CD4-positive, alpha-beta T cell treated with Interleukin-15 for 4 hours (primary cell): Measurements from ENCODE around the gene KRTAP4-6.
"Not testable (repeated sequence)": the region's sequence is repeated elsewhere in the genome, so short reads cannot be mapped to it uniquely, and the experiment has no call there.

ENCODE experiments used
- DNase-seq: peaks from one replicate; pipeline ENCODE4 v3.0.0-alpha.2; 2020; ENCODE audit warnings: low spot score

Gene KRTAP4-6

GRCh38 chr17:41140360-41141131 is at the start of gene KRTAP4-6:
TSS of gene KRTAP4-6 (minus strand) at chr17:41140544. CDS start at chr17:41140487, 57 bp downstream.
- DNase-seq = no peak

- DNase-seq = not testable (repeated sequence)
Measured at GRCh38 chr17:41189837-41190318, 49.5 kb upstream of the KRTAP4-6 start, which contains the start of gene KRTAP9-1. TSS of gene KRTAP9-1 (plus strand) at chr17:41189887. CDS start at chr17:41189887, 0 bp downstream.

GRCh38 chr17:41186872-41187271 is 46.5 kb upstream of the KRTAP4-6 start:
- no peak for DNase-seq

GRCh38 chr17:41185001-41185400 is 44.7 kb upstream of the KRTAP4-6 start:
- DNase-seq = no peak

GRCh38 chr17:41184480-41184961 is 44.2 kb upstream of the KRTAP4-6 start, which contains the start of gene KRTAP4-1:
TSS of gene KRTAP4-1 (minus strand) at chr17:41184911. CDS start at chr17:41184854, 57 bp downstream.
- no peak for DNase-seq

- DNase-seq = no peak
Measured at GRCh38 chr17:41178843-41179616, 38.7 kb upstream of the KRTAP4-6 start.

GRCh38 chr17:41178341-41178740 is 38.0 kb upstream of the KRTAP4-6 start:
- no peak for DNase-seq

GRCh38 chr17:41177727-41178271 is 37.5 kb upstream of the KRTAP4-6 start, which contains the start of gene KRTAP4-2:
TSS of gene KRTAP4-2 (minus strand) at chr17:41178221. CDS start at chr17:41178164, 57 bp downstream.
- no peak for DNase-seq

- no peak for DNase-seq
Measured at GRCh38 chr17:41176744-41177387, 36.5 kb upstream of the KRTAP4-6 start.

GRCh38 chr17:41171886-41172285 is 31.5 kb upstream of the KRTAP4-6 start:
- no peak for DNase-seq

GRCh38 chr17:41168121-41168520 is 27.8 kb upstream of the KRTAP4-6 start, which contains the start of gene KRTAP4-3:
TSS of gene KRTAP4-3 (minus strand) at chr17:41168221. CDS start at chr17:41168172, 49 bp downstream.
- no peak for DNase-seq

- no peak for DNase-seq
Measured at GRCh38 chr17:41167561-41167960, 27.2 kb upstream of the KRTAP4-6 start.

- DNase-seq = no peak
Measured at GRCh38 chr17:41163828-41164227, 23.5 kb upstream of the KRTAP4-6 start.

GRCh38 chr17:41160648-41161047 is 20.3 kb upstream of the KRTAP4-6 start, which contains the start of gene KRTAP4-4:
TSS of gene KRTAP4-4 (minus strand) at chr17:41160748. CDS start at chr17:41160691, 57 bp downstream.
- DNase-seq = no peak

- not testable (repeated sequence) for DNase-seq
Measured at GRCh38 chr17:41160190-41160589, 19.8 kb upstream of the KRTAP4-6 start.

GRCh38 chr17:41153856-41154255 is 13.5 kb upstream of the KRTAP4-6 start:
- DNase-seq = no peak

- no peak for DNase-seq
Measured at GRCh38 chr17:41151525-41151924, 11.2 kb upstream of the KRTAP4-6 start.

GRCh38 chr17:41150026-41150425 is 9.7 kb upstream of the KRTAP4-6 start:
- no peak for DNase-seq

GRCh38 chr17:41149652-41149985 is 9.3 kb upstream of the KRTAP4-6 start, which contains the start of gene KRTAP4-5:
TSS of gene KRTAP4-5 (minus strand) at chr17:41149825. CDS start at chr17:41149767, 58 bp downstream.
- no peak for DNase-seq

GRCh38 chr17:41148971-41149651 is 8.8 kb upstream of the KRTAP4-6 start:
- not testable (repeated sequence) for DNase-seq
